ENCODE data around the gene TRAM2. TPM values are rescaled to one million over a fixed set of nuclear protein-coding genes. Genes with fewer than 3 reads are reported as not detected.
"Not testable (repeated sequence)": the region's sequence is repeated elsewhere in the genome, so short reads cannot be mapped to it uniquely, and the experiment has no call there.

Gene TRAM2
- total RNA-seq, 1 donor from 2014 or later = 16.2 TPM

- no peaks in the 10 kb centered on the region for H3K9me3 Mint-ChIP-seq (ENCODE audit: unreplicated experiment)
- no peak for TF ChIP-seq CTCF (IDR thresholded peaks at IDR 0.05; ENCODE audit: partially characterized antibody, unreplicated experiment)
- no peak overlapping the region for H3K27ac Mint-ChIP-seq (ENCODE audit: unreplicated experiment)
- no peak overlapping the region for H3K4me3 Mint-ChIP-seq (ENCODE audit: unreplicated experiment)
- no peaks in the 10 kb centered on the region for H3K4me1 Mint-ChIP-seq (ENCODE audit: low read depth, unreplicated experiment)
- H3K36me3 Mint-ChIP-seq (ENCODE audit: unreplicated experiment) = no peaks in the 10 kb centered on the region
- DNase-seq = no peak
- no peaks in the 10 kb centered on the region for H3K27me3 Mint-ChIP-seq (ENCODE audit: unreplicated experiment)
Observed at GRCh38 chr6:52482903-52483670, 93.8 kb downstream of the TRAM2 start.

- H3K27me3 Mint-ChIP-seq (ENCODE audit: unreplicated experiment) = no peaks in the 10 kb centered on the region
- H3K9me3 Mint-ChIP-seq (ENCODE audit: unreplicated experiment) = no peaks in the 10 kb centered on the region
- DNase-seq = no peak
- H3K36me3 Mint-ChIP-seq (ENCODE audit: unreplicated experiment) = no peaks in the 10 kb centered on the region
- no peak overlapping the region for H3K27ac Mint-ChIP-seq (ENCODE audit: unreplicated experiment)
- no peaks in the 10 kb centered on the region for H3K4me1 Mint-ChIP-seq (ENCODE audit: low read depth, unreplicated experiment)
- no peak for TF ChIP-seq CTCF (IDR thresholded peaks at IDR 0.05; ENCODE audit: partially characterized antibody, unreplicated experiment)
- H3K4me3 Mint-ChIP-seq (ENCODE audit: unreplicated experiment) = no peak overlapping the region
Observed at GRCh38 chr6:52475307-52475706, 101.6 kb downstream of the TRAM2 start.

GRCh38 chr6:52474173-52474572, 102.7 kb downstream of the TRAM2 start:
- H3K4me1 Mint-ChIP-seq (ENCODE audit: low read depth, unreplicated experiment) = no peaks in the 10 kb centered on the region
- TF ChIP-seq CTCF (IDR thresholded peaks at IDR 0.05; ENCODE audit: partially characterized antibody, unreplicated experiment) = no peak
- no peaks in the 10 kb centered on the region for H3K27me3 Mint-ChIP-seq (ENCODE audit: unreplicated experiment)
- DNase-seq = no peak
- H3K36me3 Mint-ChIP-seq (ENCODE audit: unreplicated experiment) = no peaks in the 10 kb centered on the region
- no peak overlapping the region for H3K4me3 Mint-ChIP-seq (ENCODE audit: unreplicated experiment)
- H3K27ac Mint-ChIP-seq (ENCODE audit: unreplicated experiment) = no peak overlapping the region
- H3K9me3 Mint-ChIP-seq (ENCODE audit: unreplicated experiment) = no peaks in the 10 kb centered on the region

GRCh38 chr6:52461194-52461593, 115.7 kb downstream of the TRAM2 start:
- not testable (repeated sequence) for H3K27ac Mint-ChIP-seq (ENCODE audit: unreplicated experiment); H3K27me3 Mint-ChIP-seq (ENCODE audit: unreplicated experiment); DNase-seq; H3K4me1 Mint-ChIP-seq (ENCODE audit: low read depth, unreplicated experiment); H3K36me3 Mint-ChIP-seq (ENCODE audit: unreplicated experiment); H3K9me3 Mint-ChIP-seq (ENCODE audit: unreplicated experiment); H3K4me3 Mint-ChIP-seq (ENCODE audit: unreplicated experiment)

- H3K4me3 Mint-ChIP-seq (ENCODE audit: unreplicated experiment) = no peak overlapping the region
- H3K4me1 Mint-ChIP-seq (ENCODE audit: low read depth, unreplicated experiment) = no peaks in the 10 kb centered on the region
- H3K27ac Mint-ChIP-seq (ENCODE audit: unreplicated experiment) = no peak overlapping the region
- no peak for TF ChIP-seq CTCF (IDR thresholded peaks at IDR 0.05; ENCODE audit: partially characterized antibody, unreplicated experiment)
- no peaks in the 10 kb centered on the region for H3K9me3 Mint-ChIP-seq (ENCODE audit: unreplicated experiment)
- no peak for DNase-seq
- no peaks in the 10 kb centered on the region for H3K36me3 Mint-ChIP-seq (ENCODE audit: unreplicated experiment)
- H3K27me3 Mint-ChIP-seq (ENCODE audit: unreplicated experiment) = peaks cover 2% of the 10 kb centered on the region
Observed at GRCh38 chr6:52457096-52457495, 119.8 kb downstream of the TRAM2 start.
